Measurements from ENCODE around the gene ALDH1L1.

DNA sequence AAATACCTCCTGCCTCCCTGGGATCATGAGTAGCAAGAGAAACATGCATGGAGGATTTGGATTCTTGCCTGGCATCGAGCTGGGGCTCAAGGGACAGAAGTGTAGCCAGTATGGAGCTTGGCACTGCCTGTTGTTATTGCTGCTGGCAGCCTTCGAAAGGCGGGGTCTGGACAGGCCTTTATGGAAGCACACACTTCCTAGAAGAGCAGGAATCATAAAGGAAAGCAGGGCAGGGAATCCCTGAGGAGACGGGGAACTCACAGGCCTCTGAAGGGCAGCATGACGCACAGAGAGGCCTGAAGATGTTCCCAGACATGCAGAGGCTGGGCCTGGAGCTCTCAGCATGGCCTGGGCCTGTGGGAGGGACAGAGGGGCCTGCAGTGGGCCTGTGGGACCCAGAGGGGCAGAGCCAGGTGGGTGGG is 77.8 kb downstream of the ALDH1L1 start:
- TF ChIP-seq, protein P1, sequence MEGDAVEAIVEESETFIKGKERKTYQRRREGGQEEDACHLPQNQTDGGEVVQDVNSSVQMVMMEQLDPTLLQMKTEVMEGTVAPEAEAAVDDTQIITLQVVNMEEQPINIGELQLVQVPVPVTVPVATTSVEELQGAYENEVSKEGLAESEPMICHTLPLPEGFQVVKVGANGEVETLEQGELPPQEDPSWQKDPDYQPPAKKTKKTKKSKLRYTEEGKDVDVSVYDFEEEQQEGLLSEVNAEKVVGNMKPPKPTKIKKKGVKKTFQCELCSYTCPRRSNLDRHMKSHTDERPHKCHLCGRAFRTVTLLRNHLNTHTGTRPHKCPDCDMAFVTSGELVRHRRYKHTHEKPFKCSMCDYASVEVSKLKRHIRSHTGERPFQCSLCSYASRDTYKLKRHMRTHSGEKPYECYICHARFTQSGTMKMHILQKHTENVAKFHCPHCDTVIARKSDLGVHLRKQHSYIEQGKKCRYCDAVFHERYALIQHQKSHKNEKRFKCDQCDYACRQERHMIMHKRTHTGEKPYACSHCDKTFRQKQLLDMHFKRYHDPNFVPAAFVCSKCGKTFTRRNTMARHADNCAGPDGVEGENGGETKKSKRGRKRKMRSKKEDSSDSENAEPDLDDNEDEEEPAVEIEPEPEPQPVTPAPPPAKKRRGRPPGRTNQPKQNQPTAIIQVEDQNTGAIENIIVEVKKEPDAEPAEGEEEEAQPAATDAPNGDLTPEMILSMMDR (conservative IDR thresholded peaks at IDR 0.05 in 1 of 2, IDR thresholded peaks at IDR 0.05 in 1 of 2; ENCODE audit: extremely low read depth in 1 of 2, insufficient read depth in 1 of 2, low read depth in 1 of 2, low read length in 2 of 2) = no peak
- TF ChIP-seq EZH2 (IDR thresholded peaks at IDR 0.05; ENCODE audit: borderline replicate concordance, low read length) = no peak
